Skeletal muscle cell (primary cell): ENCODE results near the gene TMEM87A.
"Not testable (repeated sequence)": the region's sequence is repeated elsewhere in the genome, so short reads cannot be mapped to it uniquely, and the experiment has no call there.

ENCODE experiments used
- DNase-seq: peaks from one replicate; pipeline ENCODE4 v3.0.0-alpha.2; 2010; ENCODE audit warnings: low read depth
- H3K4me3 ChIP-seq: 2 replicates; pipeline ENCODE4 v1.5.1; 2011; ENCODE audit warnings: low read depth, mild to moderate bottlenecking, control low read depth, low read length, moderate library complexity

Gene TMEM87A, protein sequence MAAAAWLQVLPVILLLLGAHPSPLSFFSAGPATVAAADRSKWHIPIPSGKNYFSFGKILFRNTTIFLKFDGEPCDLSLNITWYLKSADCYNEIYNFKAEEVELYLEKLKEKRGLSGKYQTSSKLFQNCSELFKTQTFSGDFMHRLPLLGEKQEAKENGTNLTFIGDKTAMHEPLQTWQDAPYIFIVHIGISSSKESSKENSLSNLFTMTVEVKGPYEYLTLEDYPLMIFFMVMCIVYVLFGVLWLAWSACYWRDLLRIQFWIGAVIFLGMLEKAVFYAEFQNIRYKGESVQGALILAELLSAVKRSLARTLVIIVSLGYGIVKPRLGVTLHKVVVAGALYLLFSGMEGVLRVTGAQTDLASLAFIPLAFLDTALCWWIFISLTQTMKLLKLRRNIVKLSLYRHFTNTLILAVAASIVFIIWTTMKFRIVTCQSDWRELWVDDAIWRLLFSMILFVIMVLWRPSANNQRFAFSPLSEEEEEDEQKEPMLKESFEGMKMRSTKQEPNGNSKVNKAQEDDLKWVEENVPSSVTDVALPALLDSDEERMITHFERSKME

DNA sequence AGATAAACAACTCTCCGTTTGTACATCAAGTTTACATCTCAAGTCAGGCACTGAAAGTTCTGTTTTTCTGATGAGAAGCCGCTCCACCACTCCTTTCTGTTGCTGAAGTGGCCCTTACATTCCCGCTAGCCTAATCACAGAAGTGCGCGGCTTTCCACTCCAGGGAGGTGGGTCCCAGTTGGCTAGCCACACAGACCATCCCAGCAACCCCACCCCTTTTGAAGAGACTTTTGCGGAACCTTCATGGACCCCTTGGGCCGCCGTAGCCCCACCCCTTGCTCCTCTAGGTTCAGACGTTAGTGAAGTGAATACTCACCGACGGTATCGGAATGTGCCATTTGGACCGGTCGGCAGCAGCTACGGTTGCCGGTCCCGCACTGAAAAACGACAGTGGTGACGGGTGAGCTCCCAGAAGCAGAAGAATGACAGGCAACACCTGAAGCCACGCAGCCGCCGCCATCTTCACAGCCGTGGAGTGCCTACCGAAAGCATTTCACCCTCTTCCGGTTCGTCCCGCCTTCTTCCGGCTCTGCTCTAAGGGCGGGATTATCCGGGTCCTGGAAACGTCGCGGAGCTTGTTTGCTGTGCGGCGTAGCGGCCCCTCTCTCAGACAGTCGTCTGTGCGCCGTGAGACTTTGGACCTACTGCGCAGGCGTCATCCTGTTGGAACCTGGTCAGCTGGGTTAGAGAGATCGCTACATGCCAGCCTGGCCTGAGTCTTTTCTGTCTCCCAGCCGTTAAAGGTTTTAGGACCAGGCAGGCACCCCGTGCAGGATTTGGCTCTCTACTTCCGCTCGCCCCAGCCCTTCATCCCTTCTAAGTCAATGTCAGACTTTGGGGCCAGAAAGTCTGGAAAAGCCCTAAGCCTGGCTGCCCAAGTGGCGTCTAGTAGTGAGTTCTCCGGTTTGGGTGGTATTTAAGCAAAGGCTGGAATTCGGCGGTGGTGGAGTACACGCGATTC lies at the start of gene TMEM87A, which contains the start of gene GANC:
TMEM87A (minus strand) TSS at position 495 of the 961 bp plus-strand sequence; CDS start at position 460, 35 bp downstream.
GANC (plus strand) TSS at position 263 of the 961 bp plus-strand sequence. CDS start 1,281 bp downstream, outside the sequence.
- peak; percentile 96 for DNase-seq
- H3K4me3 ChIP-seq = peak within 1 kb of the TSS; percentile 75

DNA sequence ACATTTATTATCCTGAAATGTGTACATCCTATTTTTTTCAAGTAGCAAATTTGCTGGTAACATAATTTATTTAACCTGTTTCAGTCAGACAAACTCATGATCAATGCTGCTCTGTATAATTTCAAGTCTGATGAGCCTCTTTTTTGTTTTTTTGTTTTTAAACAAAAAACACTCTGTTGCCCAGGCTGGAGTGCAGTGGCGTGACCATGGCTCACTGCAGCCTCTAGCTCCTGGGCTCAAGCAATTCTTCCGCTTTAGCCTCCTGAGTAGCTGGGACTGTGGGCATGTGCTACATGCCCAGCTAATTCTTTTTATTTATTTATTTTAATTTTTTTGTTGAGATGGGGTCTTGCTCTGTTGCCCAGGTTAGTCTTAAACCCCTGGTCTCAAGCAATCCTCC lies 46.0 kb upstream of the TMEM87A start:
- no peak for DNase-seq

GRCh38 chr15:42316282-42316805 lies 43.1 kb upstream of the TMEM87A start:
- DNase-seq, H3K4me3 ChIP-seq: not testable (repeated sequence)

More for the DNA sequence above, 46.0 kb upstream of the TMEM87A start:
- no peak overlapping the region for H3K4me3 ChIP-seq

- DNase-seq = no peak
- H3K4me3 ChIP-seq = no peak overlapping the region
Observed at GRCh38 chr15:42315521-42315920, 42.3 kb upstream of the TMEM87A start.

GRCh38 chr15:42314818-42315217 lies 41.6 kb upstream of the TMEM87A start:
- DNase-seq = no peak
- no peak overlapping the region for H3K4me3 ChIP-seq

GRCh38 chr15:42313463-42313862 lies 40.2 kb upstream of the TMEM87A start:
- DNase-seq = no peak
- no peak overlapping the region for H3K4me3 ChIP-seq

- H3K4me3 ChIP-seq = no peak overlapping the region
- DNase-seq = no peak
Observed at GRCh38 chr15:42306681-42307080, 33.4 kb upstream of the TMEM87A start.

DNA sequence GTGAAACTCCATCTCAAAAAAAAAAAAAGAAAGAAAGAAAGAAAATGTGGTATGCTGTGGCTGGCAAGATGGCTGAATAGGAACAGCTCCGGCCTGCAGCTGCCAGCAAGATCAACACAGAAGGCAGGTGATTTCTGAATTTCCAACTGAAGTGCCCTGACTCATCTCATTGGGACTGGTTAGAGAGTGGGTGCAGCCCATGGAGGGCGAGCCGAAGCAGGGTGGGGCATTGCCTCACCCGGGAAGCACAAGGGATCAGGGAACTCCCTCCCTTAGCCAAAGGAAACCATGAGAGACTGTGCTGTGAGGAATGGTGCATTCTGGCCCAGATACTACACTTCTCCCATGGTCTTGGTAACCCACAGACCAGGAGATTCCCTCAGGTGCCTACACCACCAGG lies 27.8 kb upstream of the TMEM87A start:
- not testable (repeated sequence) for DNase-seq, H3K4me3 ChIP-seq

GRCh38 chr15:42289166-42289565 lies 15.9 kb upstream of the TMEM87A start:
- no peak overlapping the region for H3K4me3 ChIP-seq
- no peak for DNase-seq

DNA sequence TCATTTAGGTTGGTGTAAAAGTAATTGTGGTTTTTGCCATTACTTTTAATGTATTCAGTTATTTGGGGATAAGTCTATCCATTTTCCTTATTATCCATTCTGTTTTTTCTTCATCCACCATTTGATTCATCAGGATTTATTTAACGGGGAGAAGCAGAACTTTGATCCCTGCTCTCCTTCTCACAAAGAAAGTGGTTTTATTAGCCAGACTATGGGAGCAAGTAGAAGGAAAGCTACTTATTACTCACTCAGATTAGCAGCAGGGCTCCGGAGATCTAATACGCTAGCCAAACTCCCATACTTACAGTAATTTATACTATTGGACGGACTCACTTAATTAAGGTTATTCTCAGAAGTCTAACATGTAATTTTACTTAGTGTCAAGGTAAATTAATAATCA lies 14.7 kb upstream of the TMEM87A start:
- DNase-seq = no peak
- no peak overlapping the region for H3K4me3 ChIP-seq

GRCh38 chr15:42286445-42287029 lies 13.3 kb upstream of the TMEM87A start:
- no peak for DNase-seq
- H3K4me3 ChIP-seq = no peak overlapping the region

- DNase-seq = no peak
- no peak overlapping the region for H3K4me3 ChIP-seq
Observed at GRCh38 chr15:42285034-42285433, 11.8 kb upstream of the TMEM87A start.

GRCh38 chr15:42284551-42284950 lies 11.3 kb upstream of the TMEM87A start:
- H3K4me3 ChIP-seq = no peak overlapping the region
- DNase-seq = no peak

DNA sequence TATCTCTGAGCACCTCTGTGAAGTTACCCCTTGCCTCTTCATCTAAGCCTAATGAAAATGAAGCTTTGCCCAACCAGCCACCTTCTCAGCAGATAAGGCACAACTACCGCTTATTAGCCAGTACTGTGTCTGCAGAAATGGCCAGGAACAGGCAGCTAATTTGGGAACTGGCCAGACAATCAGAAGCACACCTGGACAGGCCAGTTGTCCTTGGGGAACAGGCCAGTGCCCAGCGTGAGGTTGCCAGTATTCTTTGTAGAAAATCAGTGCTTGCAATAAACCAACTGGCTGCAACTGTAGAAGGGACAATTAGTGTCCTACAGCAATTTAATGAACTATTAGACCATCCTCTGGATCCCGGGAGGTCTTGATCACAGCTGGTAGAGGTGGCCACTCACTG lies 10.4 kb upstream of the TMEM87A start:
- no peak overlapping the region for H3K4me3 ChIP-seq
- no peak for DNase-seq

GRCh38 chr15:42282926-42283325 lies 9.7 kb upstream of the TMEM87A start:
- H3K4me3 ChIP-seq = no peak overlapping the region
- no peak for DNase-seq

DNA sequence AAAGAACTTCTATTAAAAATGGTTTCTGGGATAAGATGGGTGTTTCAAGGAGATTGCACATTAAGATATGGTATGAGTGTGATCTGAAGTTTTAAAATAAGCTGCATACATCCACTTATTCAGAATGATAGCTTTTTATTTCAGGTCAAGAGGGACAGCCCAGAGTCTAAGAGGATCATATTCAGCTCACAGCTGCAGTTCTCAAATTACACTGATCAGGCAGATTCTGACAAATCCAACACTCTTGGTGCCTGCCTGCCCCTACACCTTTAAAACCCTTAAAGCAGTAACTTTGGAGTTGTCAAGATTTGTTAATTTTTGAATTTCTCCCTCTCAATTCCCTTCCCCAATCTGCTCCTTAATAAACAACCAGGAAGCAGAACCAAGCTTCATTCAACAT lies 9.1 kb upstream of the TMEM87A start:
- no peak overlapping the region for H3K4me3 ChIP-seq
- DNase-seq = no peak

DNA sequence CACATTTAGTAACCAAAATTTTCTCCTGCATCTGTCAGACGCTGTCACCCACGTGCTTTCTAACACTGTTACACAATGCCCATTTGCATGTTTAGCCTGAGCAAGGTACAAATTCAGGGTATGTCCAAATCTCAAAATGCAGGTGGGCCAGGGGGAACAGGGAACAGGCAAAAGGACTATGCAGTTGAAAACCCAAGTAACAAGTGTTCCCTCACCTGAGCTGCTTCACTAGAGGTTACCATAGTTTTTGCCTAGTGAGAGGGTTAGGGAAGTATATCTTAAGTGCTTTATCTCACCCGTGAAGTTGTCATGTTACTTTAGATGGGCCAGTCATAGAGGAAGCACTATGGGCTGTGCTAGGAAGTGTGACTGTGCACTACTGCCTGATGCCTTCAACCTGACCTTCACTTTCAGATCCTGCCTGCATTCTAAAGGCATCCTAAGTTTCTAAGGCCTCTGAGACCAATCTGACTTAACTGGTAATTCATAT lies 6.0 kb upstream of the TMEM87A start:
- H3K4me3 ChIP-seq = no peak overlapping the region
- no peak for DNase-seq

DNA sequence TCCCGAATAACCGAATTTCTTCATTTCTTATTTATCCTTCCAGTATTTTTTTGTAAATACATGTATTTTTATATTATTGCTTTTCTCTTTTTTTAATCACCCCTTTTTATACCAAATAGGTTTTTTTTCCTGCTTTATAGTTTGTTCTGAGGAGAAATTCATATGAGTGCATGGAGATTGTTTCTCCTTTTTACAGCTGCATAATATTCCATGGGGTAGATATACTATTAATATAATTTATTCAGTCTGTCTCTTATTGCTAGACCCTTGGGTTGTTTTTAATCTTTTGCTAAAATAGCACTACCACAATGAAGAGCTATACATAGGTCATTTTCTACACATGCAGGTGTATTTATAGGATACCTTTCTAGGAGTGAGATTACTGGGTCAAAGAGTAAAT lies 3.5 kb upstream of the TMEM87A start:
- DNase-seq = no peak

DNA sequence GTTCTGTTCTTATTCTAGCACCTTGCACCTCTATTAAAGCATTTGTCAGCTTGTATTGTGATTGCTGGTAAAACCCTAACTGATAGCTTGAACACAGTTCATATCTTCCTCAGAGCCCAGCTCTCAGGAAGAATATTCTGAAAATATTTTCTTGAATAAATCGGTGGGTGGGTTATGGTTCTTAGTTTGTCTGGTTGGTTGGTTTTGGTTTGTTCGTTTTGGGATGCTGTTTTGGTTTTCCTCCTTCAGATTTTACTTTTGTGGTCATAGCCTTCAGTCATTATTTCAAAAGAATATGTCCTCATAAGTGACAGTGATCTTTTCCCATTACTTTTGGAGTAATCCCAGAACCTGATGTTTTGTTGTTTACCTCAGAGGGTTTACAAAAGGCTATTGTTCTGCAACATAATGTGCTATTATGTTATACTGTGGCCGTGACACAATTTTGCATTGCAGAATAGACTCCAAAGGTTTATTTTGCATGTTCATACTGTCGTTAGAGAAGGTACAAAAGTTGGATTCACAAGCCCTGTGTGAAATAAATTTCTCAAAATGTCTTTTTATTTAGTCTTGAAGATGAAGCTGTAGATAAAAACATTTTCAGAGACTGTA lies 2.7 kb upstream of the TMEM87A start:
- H3K4me3 ChIP-seq = no peak overlapping the region
- DNase-seq = no peak

More for the DNA sequence above, 3.5 kb upstream of the TMEM87A start:
- H3K4me3 ChIP-seq = no peak overlapping the region
